CD14-positive monocyte (primary cell): ENCODE data around the gene CMTM6. TPM values are rescaled to one million over a fixed set of nuclear protein-coding genes. Genes with fewer than 3 reads are reported as not detected.
A peak's percentile ranks its signal among the peaks of the same experiment; 100 is the strongest.

Source experiments
- DNase-seq, 3 donors: peaks; one replicate each; pipeline ENCODE4 v3.0.0-alpha.2; 2011 to 2022
- H2AFZ ChIP-seq: 2 replicates; pipeline ENCODE4 v1.6.0; 2012; ENCODE audit warnings: mild to moderate bottlenecking, low read depth, low read length, inconsistent platforms; ENCODE audit not compliant: insufficient read depth, poor library complexity, severe bottlenecking
- H3K27ac ChIP-seq, 2 donors: 1 replicate in 1 of 2; 2 replicates in 1 of 2; pipeline ENCODE4 v1.5.1; 2012 to 2013; ENCODE audit warnings: low read length in 2 of 2, control low read depth in 1 of 2, inconsistent platforms in 1 of 2, low read depth in 1 of 2, mild to moderate bottlenecking in 1 of 2
- H3K27me3 ChIP-seq, 2 donors: one replicate each; pipeline versions ENCODE4 v1.6.0 to v1.6.1; 2011 to 2013; ENCODE audit warnings: low read length in 2 of 2; ENCODE audit not compliant: control insufficient read depth in 2 of 2, insufficient read depth in 2 of 2
- H3K36me3 ChIP-seq, 2 donors: replicated peaks in 1 of 2; 1 replicate in 1 of 2; 2 replicates in 1 of 2; pipeline versions ENCODE4 v1.5.1 to v1.6.1; 2012 to 2013; ENCODE audit warnings: low read length in 2 of 2, control low read depth in 1 of 2, inconsistent platforms in 1 of 2, mild to moderate bottlenecking in 1 of 2; ENCODE audit not compliant: insufficient read depth in 2 of 2, control insufficient read depth in 1 of 2
- H3K4me1 ChIP-seq, 2 donors: 1 replicate in 1 of 2; 2 replicates in 1 of 2; pipeline versions ENCODE4 v1.5.1 to v1.6.1; 2012 to 2013; ENCODE audit warnings: low read length in 2 of 2, control low read depth in 1 of 2, inconsistent platforms in 1 of 2, mild to moderate bottlenecking in 1 of 2, moderate library complexity in 1 of 2; ENCODE audit not compliant: insufficient read depth in 2 of 2, control insufficient read depth in 1 of 2
- H3K4me2 ChIP-seq: replicated peaks from 2 replicates; pipeline ENCODE3; 2012; ENCODE audit warnings: low read length, moderate library complexity, mild to moderate bottlenecking; ENCODE audit not compliant: poor library complexity, severe bottlenecking; ENCODE audit errors: extremely low read depth
- H3K4me3 ChIP-seq, 3 experiments: fragments of 200-600 bp in 1 of 3; sonication (generic) in 1 of 3; replicated peaks in 1 of 3; 1 replicate in 2 of 3; 2 replicates in 1 of 3; pipeline ENCODE4 v1.5.1; 2011 to 2013; ENCODE audit warnings: low read length in 3 of 3, mild to moderate bottlenecking in 3 of 3, control low read depth in 2 of 3, low read depth in 2 of 3, inconsistent platforms in 1 of 3, moderate library complexity in 1 of 3
- H3K79me2 ChIP-seq: 2 replicates; pipeline ENCODE4 v1.6.0; 2012; ENCODE audit warnings: mild to moderate bottlenecking, control low read depth, inconsistent platforms, low read length, moderate library complexity; ENCODE audit not compliant: insufficient read depth
- H3K9ac ChIP-seq: 2 replicates; pipeline ENCODE4 v1.6.0; 2017; ENCODE audit warnings: low read length, mild to moderate bottlenecking; ENCODE audit not compliant: insufficient read depth, poor library complexity, severe bottlenecking
- H3K9me3 ChIP-seq, 2 donors: replicated peaks in 1 of 2; 1 replicate in 1 of 2; 2 replicates in 1 of 2; pipeline versions ENCODE4 v1.5.1 to v1.6.1; 2012 to 2013; ENCODE audit warnings: low read length in 2 of 2, control low read depth in 1 of 2; ENCODE audit not compliant: control insufficient read depth in 1 of 2, insufficient read depth in 1 of 2
- H4K20me1 ChIP-seq: 2 replicates; pipeline ENCODE4 v1.6.0; 2012; ENCODE audit warnings: mild to moderate bottlenecking, low read length, control low read depth, moderate library complexity; ENCODE audit not compliant: insufficient read depth
- H3K27ac Mint-ChIP-seq, 7 donors: one replicate each; pipeline ENCODE4 v1.8.0; 2020; ENCODE audit warnings: mild to moderate bottlenecking in 7 of 7, mixed read lengths in 7 of 7, moderate library complexity in 6 of 7, inconsistent platforms in 2 of 7
- H3K27me3 Mint-ChIP-seq, 3 donors: one replicate each; pipeline ENCODE4 v1.8.0; 2021 to 2022; ENCODE audit warnings: low read depth in 3 of 3, mild to moderate bottlenecking in 3 of 3, mixed read lengths in 3 of 3, moderate library complexity in 3 of 3, inconsistent platforms in 1 of 3
- H3K36me3 Mint-ChIP-seq, 2 donors: one replicate each; pipeline ENCODE4 v1.8.0; 2020; ENCODE audit warnings: mixed read lengths in 2 of 2, inconsistent platforms in 1 of 2, mild to moderate bottlenecking in 1 of 2
- H3K4me1 Mint-ChIP-seq: one replicate; pipeline ENCODE4 v1.8.0; 2020; ENCODE audit warnings: mild to moderate bottlenecking, mixed read lengths
- H3K4me3 Mint-ChIP-seq, 2 donors: one replicate each; pipeline ENCODE4 v1.8.0; 2020; ENCODE audit warnings: mild to moderate bottlenecking in 2 of 2, mixed read lengths in 2 of 2, moderate library complexity in 1 of 2
- H3K9me3 Mint-ChIP-seq, 7 donors: one replicate each; pipeline ENCODE4 v1.8.0; 2020 to 2022; ENCODE audit warnings: mixed read lengths in 7 of 7, mild to moderate bottlenecking in 6 of 7, moderate library complexity in 6 of 7, inconsistent platforms in 2 of 7
- WGBS: methylation state at CpG from one replicate; pipeline ENCODE4 v1.1.5; 2013; ENCODE audit warnings: missing lambda C conversion rate; ENCODE audit not compliant: insufficient coverage; 5-methylcytosine and 5-hydroxymethylcytosine counted together
- intact Hi-C, 2 donors: fragments of 100-400 bp; cut with micrococcal nuclease; formaldehyde crosslinking; loops; one replicate each; pipeline versions ENCODE4 v1.15.0 to v1.15.1; 2023
- polyA plus RNA-seq, 3 donors: library from polyadenylated mRNA; depleted of rRNA in 1 of 3; unstranded in 2 of 3; stranded (reverse) in 1 of 3; fragments of 300-500 nt in 2 of 3; fragments of >200 nt in 1 of 3; fragmentation: Illumina TruSeq in 2 of 3; gene quantifications; 1 replicate in 2 of 3; 2 replicates in 1 of 3; pipeline ENCODE4 v1.2.3, GENCODE V29; 2012 to 2021
- TF ChIP-seq, protein P1 (sequence below): fragments of 200-600 bp; IDR thresholded peaks from one replicate; pipeline ENCODE4 v1.8.0; 2022; ENCODE audit warnings: antibody characterized with exemption, mild to moderate bottlenecking

The CMTM6 gene
- polyA plus RNA-seq, 3 donors: 40.0 to 210 (median 190) TPM

DNA sequence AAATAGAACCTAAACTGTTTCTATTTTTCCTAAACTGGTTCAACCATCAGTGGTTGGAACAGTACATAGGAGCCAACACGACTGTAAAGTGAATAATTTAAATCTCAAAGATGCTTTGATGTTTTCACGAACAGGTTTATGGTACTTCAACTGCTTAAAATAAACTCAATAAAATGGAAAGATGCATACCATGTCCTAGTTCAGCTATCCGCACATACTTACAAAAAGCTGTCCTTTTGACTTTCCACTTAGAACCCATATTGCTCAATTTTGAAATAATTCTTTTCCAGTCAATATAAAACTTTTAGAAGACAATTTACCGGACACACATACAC is 902 bp downstream of the CMTM6 start:
- H4K20me1 ChIP-seq: peaks cover 48% of the 10 kb centered on the region
- Mint-ChIP-seq H3K27me3 (no peaks in the 10 kb centered on the region), H3K9me3 (no peaks in the 10 kb centered on the region), H3K27ac (peak overlapping the region; percentile 95 to 99 (median 97)), H3K36me3 (peaks cover 9 to 25% of the 10 kb centered on the region in 2 donors), H3K4me1 (peaks cover 46% of the 10 kb centered on the region), H3K4me3 (peak overlapping the region; percentile 94 to 95)
- WGBS: 0% methylated on average over 2 of the region's 4 CpGs
- H3K4me1 ChIP-seq: peaks cover 42 to 48% of the 10 kb centered on the region in 2 donors
- DNase-seq: no peak
- TF ChIP-seq, protein P1, sequence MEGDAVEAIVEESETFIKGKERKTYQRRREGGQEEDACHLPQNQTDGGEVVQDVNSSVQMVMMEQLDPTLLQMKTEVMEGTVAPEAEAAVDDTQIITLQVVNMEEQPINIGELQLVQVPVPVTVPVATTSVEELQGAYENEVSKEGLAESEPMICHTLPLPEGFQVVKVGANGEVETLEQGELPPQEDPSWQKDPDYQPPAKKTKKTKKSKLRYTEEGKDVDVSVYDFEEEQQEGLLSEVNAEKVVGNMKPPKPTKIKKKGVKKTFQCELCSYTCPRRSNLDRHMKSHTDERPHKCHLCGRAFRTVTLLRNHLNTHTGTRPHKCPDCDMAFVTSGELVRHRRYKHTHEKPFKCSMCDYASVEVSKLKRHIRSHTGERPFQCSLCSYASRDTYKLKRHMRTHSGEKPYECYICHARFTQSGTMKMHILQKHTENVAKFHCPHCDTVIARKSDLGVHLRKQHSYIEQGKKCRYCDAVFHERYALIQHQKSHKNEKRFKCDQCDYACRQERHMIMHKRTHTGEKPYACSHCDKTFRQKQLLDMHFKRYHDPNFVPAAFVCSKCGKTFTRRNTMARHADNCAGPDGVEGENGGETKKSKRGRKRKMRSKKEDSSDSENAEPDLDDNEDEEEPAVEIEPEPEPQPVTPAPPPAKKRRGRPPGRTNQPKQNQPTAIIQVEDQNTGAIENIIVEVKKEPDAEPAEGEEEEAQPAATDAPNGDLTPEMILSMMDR: no peak
- no peaks in the 10 kb centered on the region for H3K27me3 ChIP-seq
- peak overlapping the region; percentile 96 to 98 for H3K27ac ChIP-seq
- no peaks in the 10 kb centered on the region for H3K9me3 ChIP-seq
- H2AFZ ChIP-seq: peak overlapping the region; percentile 55
- H3K4me2 ChIP-seq: peak overlapping the region; percentile 77
- intact Hi-C loops: loop anchor here in 1 of 2 donors (10.0 kb wide), 1 partner anchor 183 kb away; the partner anchor contains the start of gene CNOT10
- peaks cover 0 to 1% of the 10 kb centered on the region in 2 donors for H3K36me3 ChIP-seq
- peak overlapping the region; percentile 98 for H3K9ac ChIP-seq
- peak overlapping the region; percentile 91 to 97 (median 94) for H3K4me3 ChIP-seq
- peaks cover 62% of the 10 kb centered on the region for H3K79me2 ChIP-seq

DNA sequence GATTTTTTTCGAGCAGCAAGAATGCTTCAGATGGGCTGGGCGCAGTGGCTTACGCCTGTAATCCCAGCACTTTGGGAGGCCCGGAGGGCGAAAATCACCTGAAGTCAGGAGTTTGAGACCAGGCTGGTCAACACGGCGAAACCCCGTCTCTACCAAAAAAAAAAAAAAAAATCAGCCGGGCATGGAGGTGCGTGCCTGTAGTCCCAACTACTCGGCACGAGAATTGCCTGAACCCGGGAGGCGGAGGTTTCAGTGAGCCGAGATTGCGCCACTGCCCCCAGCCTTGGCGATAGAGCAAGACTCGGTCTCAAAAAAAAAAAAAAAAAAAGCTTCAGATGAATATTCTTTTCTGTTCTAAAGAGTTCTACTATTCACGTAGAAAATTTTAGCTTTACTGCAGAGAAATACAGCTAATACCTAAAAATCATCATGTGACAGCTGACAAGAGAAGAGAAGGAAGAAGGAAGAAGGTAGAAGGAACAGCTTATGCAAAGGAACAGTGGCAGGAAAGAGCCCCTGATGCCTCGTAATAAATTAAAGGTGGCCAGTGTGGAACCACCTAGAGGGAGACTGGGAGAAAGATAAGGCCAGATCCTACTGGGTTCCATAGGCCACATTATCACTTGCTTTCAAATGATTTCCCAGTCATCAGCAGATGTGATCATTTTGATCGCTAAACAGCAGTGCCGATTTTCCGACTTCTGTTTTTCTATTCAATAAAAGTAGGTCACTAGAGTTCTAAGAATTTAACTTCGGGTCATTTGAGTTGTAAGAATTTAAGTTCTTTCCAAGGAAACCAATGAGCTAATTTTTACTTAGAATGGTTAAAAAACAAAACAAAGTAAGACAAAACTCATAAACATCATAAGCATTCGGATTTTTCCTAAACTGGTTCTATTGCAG is 1.5 kb downstream of the CMTM6 start:
- H3K4me3 Mint-ChIP-seq: peak overlapping the region; percentile 94 to 95
- H3K27me3 Mint-ChIP-seq: no peaks in the 10 kb centered on the region
- 67% methylated on average over 12 of the region's 25 CpGs for WGBS
- peaks cover 52% of the 10 kb centered on the region for H3K4me1 Mint-ChIP-seq
- H3K9me3 Mint-ChIP-seq: no peaks in the 10 kb centered on the region
- Histone ChIP-seq H3K27me3 (no peaks in the 10 kb centered on the region), H3K9me3 (no peaks in the 10 kb centered on the region), H3K27ac (peak overlapping the region; percentile 27 to 96), H4K20me1 (peaks cover 54% of the 10 kb centered on the region), H3K9ac (peak overlapping the region; percentile 98), H3K36me3 (peaks cover 0 to 7% of the 10 kb centered on the region in 2 donors), H2AFZ (no peak overlapping the region), H3K79me2 (peaks cover 68% of the 10 kb centered on the region), H3K4me2 (peak overlapping the region; percentile 77), H3K4me3 (peak overlapping the region; percentile 91 to 97 (median 94)), H3K4me1 (peaks cover 45 to 50% of the 10 kb centered on the region in 2 donors)
- peak overlapping the region; percentile 78 to 98 (median 95) for H3K27ac Mint-ChIP-seq
- peak in 2 of 3 donors; percentile 41 to 43 for DNase-seq
- intact Hi-C loops: loop anchor here in 1 of 2 donors (10.0 kb wide), 1 partner anchor 184 kb away; the partner anchor contains the start of gene CNOT10
- H3K36me3 Mint-ChIP-seq: peaks cover 14 to 31% of the 10 kb centered on the region in 2 donors
- TF ChIP-seq, protein P1: no peak
